ENCODE data around the gene PPIA. TPM values are rescaled to one million over a fixed set of nuclear protein-coding genes. Genes with fewer than 3 reads are reported as not detected.

The PPIA gene
- total RNA-seq, 3 donors from 2014 or later, result 792 to 1,320 (median 1,014) TPM

GRCh38 chr7:44765579-44766415, 30.7 kb upstream of the PPIA start:
- H3K4me1 ChIP-seq (ENCODE audit: low read depth), result peaks cover 36% of the 10 kb centered on the region
- H3K9me3 ChIP-seq, result no peaks in the 10 kb centered on the region
- H3K4me3 ChIP-seq, result no peak overlapping the region
- ATAC-seq (no peak), DNase-seq (no peak)
- no peak for TF ChIP-seq CTCF (IDR thresholded peaks at IDR 0.05)
- intact Hi-C loops (cut with DNase I, micrococcal nuclease), result no loop called here
- peaks cover 24% of the 10 kb centered on the region for H3K36me3 ChIP-seq (ENCODE audit: low read depth)

DNA sequence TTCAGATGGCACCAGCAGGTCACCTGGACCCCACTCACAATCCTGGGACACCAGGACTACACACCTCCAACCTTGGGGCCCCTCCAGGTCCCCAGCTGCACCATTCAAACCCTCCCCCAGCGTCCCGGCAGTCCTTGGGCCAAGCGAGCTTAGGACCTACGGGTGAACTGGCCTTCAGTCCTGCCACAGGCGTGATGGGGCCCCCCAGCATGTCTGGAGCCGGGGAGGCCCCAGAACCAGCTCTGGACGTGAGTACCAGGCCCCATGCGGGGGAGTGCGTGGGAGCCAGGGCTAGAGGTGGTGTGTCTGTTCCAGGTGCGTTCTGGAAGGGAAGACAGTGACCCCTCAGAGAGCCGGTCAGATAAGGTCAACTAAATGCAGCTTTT, 30.1 kb upstream of the PPIA start:
- peaks cover 36% of the 10 kb centered on the region for H3K4me1 ChIP-seq (ENCODE audit: low read depth)

GRCh38 chr7:44767134-44767911, 29.2 kb upstream of the PPIA start:
- peaks cover 24% of the 10 kb centered on the region for H3K36me3 ChIP-seq (ENCODE audit: low read depth)
- TF ChIP-seq CTCF (IDR thresholded peaks at IDR 0.05), result no peak
- intact Hi-C loops (cut with DNase I, micrococcal nuclease), result no loop called here
- H3K9me3 ChIP-seq, result no peaks in the 10 kb centered on the region
- DNase-seq, result no peak
- peaks cover 32% of the 10 kb centered on the region for H3K4me1 ChIP-seq (ENCODE audit: low read depth)
- ATAC-seq, result no peak
- no peak overlapping the region for H3K4me3 ChIP-seq

More for the DNA sequence above, 30.1 kb upstream of the PPIA start:
- H3K9me3 ChIP-seq, result no peaks in the 10 kb centered on the region
- intact Hi-C loops (cut with DNase I, micrococcal nuclease), result no loop called here
- no peak for DNase-seq
- no peak for ATAC-seq
- peaks cover 24% of the 10 kb centered on the region for H3K36me3 ChIP-seq (ENCODE audit: low read depth)
- TF ChIP-seq CTCF (IDR thresholded peaks at IDR 0.05), result no peak
- H3K4me3 ChIP-seq, result no peak overlapping the region

GRCh38 chr7:44767912-44768627, 28.4 kb upstream of the PPIA start:
- peaks cover 31% of the 10 kb centered on the region for H3K4me1 ChIP-seq (ENCODE audit: low read depth)
- peaks cover 24% of the 10 kb centered on the region for H3K36me3 ChIP-seq (ENCODE audit: low read depth)
- ATAC-seq, result peak; percentile 88
- intact Hi-C loops (cut with DNase I, micrococcal nuclease), result no loop called here
- TF ChIP-seq CTCF (IDR thresholded peaks at IDR 0.05), result no peak
- no peaks in the 10 kb centered on the region for H3K9me3 ChIP-seq
- H3K4me3 ChIP-seq, result no peak overlapping the region
- peak; percentile 82 to 87 (median 86) for DNase-seq

GRCh38 chr7:44768628-44769371, 27.7 kb upstream of the PPIA start:
- ATAC-seq (no peak), DNase-seq (peak in 1 of 3 donors; percentile 37)
- Histone ChIP-seq H3K36me3 (ENCODE audit: low read depth) (peaks cover 24% of the 10 kb centered on the region), H3K4me1 (ENCODE audit: low read depth) (peaks cover 31% of the 10 kb centered on the region), H3K4me3 (no peak overlapping the region), H3K9me3 (no peaks in the 10 kb centered on the region)
- intact Hi-C loops (cut with DNase I, micrococcal nuclease), result no loop called here
- TF ChIP-seq CTCF (IDR thresholded peaks at IDR 0.05), result no peak
